HG03064 (cell line): ENCODE measurements around the gene ZBTB2.

ENCODE experiments used
- ATAC-seq: cut with Tn5 transposase; IDR thresholded peaks from one replicate; pipeline ENCODE4 v1.9.1; 2021; ENCODE audit warnings: low read depth; ENCODE audit not compliant: unreplicated experiment

ZBTB2 gene

GRCh38 chr6:151391471-151392413 lies at the start of gene ZBTB2:
Gene ZBTB2 (minus strand): TSS chr6:151391559. CDS start chr6:151373637, 17,922 bp downstream.
- ATAC-seq: peak; percentile 12

DNA sequence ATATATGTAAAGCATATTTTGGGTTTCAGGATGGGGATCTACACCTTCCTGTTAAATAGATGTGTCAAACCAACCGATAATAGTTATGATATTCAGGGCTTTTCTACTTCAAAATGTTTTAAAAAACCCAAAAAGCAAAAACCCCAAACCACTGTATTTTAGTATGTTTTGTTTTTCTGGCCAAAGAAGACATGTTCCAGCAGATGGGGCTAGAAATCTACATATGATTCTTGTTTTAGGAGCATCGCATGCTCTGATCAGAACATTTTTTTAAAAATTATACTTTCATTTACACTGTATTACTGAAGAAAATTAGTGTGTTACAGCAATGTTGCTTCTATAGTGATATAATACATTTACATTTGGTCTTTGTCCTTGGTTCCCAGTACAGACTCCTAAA lies 49.6 kb upstream of the ZBTB2 start:
- peak; percentile 48 for ATAC-seq

- peak; percentile 53 for ATAC-seq
These were observed 49.1 kb upstream of the ZBTB2 start for GRCh38 chr6:151440498-151440897.

- ATAC-seq: no peak
These were observed 46.0 kb upstream of the ZBTB2 start for GRCh38 chr6:151437401-151437800.

DNA sequence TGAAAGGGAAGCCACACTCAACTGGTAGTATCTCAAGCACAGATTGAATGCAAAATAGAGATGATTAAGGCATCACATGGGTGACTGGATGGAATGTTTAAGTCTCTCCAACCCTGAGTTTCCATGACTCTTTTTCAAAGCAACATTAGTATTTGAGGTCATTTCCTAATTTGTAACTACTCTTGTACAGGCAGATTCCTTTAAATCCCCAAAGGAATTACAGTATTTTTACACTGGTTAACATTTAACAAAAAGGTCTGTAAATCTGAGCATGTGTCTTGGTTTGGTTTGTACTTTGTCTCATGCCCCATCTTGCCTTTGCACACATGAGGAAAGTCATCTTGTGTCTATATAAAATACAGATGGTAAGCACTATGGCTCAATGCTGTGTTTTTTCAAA lies 45.4 kb upstream of the ZBTB2 start:
- ATAC-seq: no peak

- ATAC-seq: no peak
These were observed 44.9 kb upstream of the ZBTB2 start for GRCh38 chr6:151436300-151436699.

DNA sequence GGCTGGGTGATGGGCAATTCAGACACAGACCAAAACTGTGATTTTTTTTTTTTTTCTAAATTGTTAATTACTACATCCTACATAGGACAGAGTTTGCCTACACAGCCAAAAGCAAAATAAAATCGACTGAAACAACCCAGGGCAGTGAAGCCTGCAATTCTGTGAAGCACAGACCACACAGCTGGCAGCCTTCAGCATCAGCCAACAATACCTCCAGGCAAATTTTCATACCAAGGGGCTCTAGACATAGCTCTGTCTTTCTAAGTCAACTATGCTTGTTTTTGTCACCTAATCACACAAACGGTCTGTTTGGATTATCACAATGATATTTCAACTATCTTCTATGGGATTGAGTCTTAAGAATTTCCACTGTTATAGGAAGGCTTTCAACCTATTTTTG lies 43.0 kb upstream of the ZBTB2 start:
- ATAC-seq: no peak

DNA sequence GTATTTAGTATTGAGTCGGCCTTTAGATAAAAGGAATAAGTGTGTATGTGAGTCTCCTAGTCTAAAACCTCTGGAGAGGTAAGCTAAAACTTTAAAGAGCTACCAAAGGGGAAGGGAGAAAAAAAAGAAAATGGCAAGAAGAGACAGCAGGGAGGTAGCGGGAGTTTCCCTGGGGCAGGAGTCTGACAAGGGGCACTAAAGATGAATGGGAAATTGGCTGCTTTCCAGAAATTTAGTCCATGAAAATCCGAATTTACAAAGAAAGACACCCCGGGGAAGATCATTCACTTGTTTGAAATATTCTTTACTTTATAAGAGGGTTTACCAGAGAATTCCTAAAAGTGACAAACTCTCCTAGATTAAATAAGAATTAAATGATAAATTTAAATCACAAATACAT lies 41.3 kb upstream of the ZBTB2 start:
- no peak for ATAC-seq

GRCh38 chr6:151431337-151431736 lies 40.0 kb upstream of the ZBTB2 start:
- no peak for ATAC-seq

- ATAC-seq: no peak
These were observed 39.5 kb upstream of the ZBTB2 start for GRCh38 chr6:151430886-151431285.

GRCh38 chr6:151428093-151428735 lies 36.9 kb upstream of the ZBTB2 start:
- ATAC-seq: no peak

DNA sequence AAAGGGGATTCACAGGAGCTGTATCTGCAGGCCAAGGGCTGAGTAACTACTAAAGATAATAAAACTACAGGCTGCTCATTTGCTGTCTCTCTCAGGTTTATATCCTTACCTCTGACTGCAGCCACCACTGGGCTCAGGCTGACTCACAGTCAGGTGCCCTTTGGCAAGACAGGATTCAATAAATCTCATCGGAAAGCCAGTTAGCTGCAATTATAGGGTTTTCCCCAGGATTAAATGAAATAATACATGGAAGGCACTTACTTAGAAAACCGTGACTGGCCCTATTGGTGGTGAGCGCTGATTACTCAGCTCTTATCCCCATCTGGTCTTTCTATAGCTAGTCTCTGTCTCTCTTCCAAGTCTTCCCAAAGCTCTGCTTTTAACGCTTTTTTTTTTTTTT lies 34.2 kb upstream of the ZBTB2 start:
- ATAC-seq: no peak

DNA sequence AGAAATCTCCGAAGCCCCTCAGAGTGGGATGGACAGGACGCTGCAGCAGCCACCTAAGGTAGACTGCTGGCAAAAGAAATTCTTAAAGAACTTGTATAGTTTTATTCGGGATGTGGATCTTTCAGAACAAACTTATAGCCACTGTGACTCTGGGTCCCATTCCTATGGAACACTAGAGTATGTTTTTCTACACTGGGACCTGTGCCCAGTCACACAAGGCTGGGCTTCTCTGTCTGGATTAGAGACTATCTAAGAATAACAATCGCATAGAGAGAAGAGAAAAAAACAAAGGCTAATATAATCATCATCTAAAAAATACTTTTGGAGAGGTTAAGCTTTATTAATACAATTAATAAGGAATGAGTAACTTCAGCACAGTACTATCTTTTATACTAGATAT lies 31.6 kb upstream of the ZBTB2 start:
- no peak for ATAC-seq

GRCh38 chr6:151417477-151417876 lies 26.1 kb upstream of the ZBTB2 start:
- ATAC-seq: no peak

DNA sequence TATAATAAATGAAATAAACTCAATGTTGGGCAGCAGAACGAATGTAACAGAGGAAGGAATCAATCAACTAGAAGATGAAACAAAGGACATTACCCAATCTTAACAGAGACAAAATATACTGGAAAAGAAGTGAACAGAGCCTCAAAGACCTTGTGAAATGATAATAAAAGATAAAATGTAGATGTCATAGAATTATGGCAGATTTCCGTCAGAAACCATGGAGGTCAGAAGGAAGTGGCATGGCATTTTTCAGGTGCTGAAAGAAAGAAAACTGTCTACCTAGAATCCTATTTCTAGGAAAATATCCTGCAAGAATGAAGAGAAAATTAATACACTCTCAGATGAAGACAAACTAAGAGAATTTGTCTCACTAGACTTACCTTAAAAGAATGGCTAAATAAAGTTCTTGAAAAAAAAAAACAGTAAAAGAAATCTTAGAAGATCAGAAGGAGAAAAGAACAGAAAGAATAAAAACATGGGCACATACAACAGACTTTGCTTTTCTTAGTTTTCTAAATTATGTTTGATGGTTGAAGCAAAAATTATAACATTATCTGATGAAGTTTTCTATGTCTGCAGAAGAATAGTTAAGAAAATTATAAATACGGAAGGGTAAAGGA lies 23.4 kb upstream of the ZBTB2 start:
- ATAC-seq: no peak

GRCh38 chr6:151413372-151414145 lies 22.2 kb upstream of the ZBTB2 start:
- ATAC-seq: no peak

GRCh38 chr6:151412909-151413308 lies 21.6 kb upstream of the ZBTB2 start:
- ATAC-seq: no peak

GRCh38 chr6:151409679-151410078 lies 18.3 kb upstream of the ZBTB2 start:
- no peak for ATAC-seq

GRCh38 chr6:151409260-151409659 lies 17.9 kb upstream of the ZBTB2 start:
- ATAC-seq: peak; percentile 45

DNA sequence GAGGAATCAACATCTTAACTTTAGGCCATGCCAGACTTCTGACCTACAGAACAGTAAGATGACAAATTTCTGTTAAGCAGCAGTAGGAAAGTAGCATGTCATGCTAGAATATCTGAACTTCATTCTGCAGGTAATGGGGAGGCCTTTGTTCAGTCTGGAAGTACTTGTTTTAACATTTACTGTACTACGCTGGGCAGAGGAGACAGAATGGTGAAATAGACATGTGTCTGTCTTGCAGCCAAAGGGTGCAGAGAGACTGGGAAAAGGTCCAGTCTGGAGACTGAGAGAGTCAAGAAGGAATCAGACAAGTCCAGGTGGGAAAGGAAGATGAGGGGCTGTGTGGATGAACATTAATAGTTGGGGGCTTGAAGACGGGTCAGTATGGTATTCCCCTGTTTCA lies 17.5 kb upstream of the ZBTB2 start:
- peak; percentile 24 for ATAC-seq

DNA sequence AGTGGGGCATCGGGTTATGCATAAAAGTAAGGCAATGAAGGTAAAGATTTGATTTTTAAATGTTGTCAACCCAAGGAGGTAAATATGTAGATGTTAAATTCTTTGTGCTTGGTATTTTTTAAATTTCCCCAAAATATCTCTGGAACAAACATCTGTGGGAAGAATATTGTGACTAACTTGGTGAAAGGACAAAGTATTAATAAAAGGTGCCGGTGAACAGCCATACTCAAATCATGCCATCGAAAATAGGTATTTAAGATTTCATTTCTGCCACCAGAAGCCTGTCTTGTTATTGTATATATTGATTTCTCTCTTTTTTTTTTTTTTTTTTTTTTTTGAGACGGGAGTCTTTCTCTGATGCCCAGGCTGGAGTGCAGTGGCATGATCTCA lies 12.6 kb upstream of the ZBTB2 start:
- no peak for ATAC-seq
